ELR (cell line): ENCODE measurements around the gene TOB2.
"Not testable (repeated sequence)": the region's sequence is repeated elsewhere in the genome, so short reads cannot be mapped to it uniquely, and the experiment has no call there.

Experiments
- DNase-seq: peaks from one replicate; pipeline ENCODE4 v3.0.0-alpha.2; 2015; ENCODE audit warnings: low read depth

TOB2 gene

DNA sequence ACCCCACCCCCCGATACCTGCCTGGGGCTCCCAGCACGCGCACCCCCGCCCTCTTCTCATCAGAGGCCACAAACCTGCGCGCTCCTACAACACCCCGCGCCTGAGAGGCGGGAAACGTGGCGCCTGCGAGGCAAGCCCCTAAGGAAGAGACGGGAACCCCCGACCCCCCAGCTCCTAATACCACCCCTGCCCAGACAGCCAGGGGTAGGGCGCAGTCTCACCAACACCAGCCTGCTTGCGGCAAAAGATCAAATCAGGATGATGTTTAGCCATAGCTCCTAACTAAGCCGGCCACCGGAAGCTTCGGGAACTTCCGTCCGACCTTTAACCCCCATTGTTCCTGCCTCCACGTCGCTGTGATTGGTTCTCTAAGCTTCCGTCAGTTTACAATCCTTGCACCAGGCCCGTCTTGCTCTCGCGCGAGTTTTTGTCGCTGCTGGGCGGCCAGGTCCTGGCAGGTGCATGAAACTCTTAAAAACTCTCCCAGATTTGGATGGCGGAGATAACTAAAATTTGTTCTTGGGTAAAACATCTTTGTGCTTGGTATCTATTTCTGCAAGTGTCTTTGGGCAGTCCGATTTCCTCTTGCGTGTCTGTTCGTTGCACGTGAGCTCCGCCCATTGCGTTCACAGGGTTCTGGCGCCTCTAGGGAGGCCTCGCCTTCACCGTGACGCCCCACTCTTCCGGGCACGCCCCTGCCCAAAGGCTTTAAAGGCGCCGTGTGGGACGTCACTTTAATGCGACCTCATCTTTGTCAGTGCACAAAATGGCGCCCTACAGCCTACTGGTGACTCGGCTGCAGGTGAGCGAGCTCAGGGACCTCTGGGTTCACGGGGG, 22.0 kb upstream of the TOB2 start, which contains the start of the genes ACO2 and PHF5A:
TSS of gene ACO2 (plus strand) at position 737 of the 837 bp plus-strand sequence. CDS start at position 767, 30 bp downstream.
TSS of gene PHF5A (minus strand) at position 312 of the 837 bp plus-strand sequence. CDS start at position 273, 39 bp downstream.
- peak; percentile 99 for DNase-seq

DNA sequence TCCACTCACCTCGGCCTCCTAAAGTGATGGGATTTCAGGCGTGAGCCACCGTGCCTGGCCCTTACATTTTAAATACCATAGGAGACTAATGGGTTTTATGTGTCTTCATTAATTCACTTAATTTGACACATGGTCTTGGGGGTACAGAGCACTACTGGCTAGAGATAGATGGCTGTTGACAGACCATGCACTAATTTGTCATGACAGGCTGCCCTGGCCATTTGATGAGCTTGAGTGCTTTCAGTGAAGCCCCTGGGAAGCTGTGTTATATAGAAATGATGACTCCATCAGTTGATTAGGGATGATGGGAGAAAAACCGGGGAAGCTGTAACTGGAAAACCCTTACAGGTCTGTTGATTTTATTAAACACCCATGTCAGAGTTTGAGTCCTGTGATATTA, 15.3 kb upstream of the TOB2 start:
- no peak for DNase-seq

DNA sequence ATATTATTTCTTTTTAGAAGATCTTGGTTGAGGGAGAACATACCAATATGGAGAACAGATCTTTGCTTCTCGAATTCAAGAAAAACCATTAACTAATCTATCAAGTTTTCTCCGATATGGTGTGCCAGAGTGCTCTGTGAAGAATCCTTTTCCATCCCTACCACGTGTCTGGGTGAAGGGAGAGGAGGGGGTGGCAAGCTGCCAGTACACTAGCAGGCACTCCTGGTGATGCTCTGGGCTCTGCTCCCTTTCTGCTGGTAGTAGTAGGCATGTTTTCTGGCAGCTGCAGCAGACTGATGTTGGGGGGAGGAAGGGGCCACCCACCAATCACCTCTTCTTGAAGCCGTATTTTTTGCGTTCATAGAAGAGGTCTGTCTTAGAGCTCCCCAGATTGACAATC, 13.5 kb upstream of the TOB2 start:
- DNase-seq: not testable (repeated sequence)

DNA sequence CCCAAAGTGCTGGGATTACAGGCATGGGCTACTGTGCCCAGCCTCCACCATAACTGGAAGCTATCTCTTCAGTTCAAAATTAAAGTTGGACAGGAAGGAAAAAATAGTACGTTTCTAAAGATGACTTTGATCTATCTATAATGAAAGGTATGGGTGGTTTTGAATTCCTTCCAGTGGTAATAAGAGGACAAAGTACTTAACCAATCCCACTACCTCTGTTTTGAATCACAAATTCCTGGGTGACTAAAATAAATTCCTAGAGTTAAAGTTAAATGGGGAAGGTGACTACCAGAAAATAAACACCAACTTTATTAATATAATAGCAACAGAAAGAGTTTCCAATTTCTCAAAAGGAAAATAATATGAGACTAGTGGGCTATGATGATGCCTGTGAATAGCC, 12.8 kb upstream of the TOB2 start:
- DNase-seq: no peak

DNA sequence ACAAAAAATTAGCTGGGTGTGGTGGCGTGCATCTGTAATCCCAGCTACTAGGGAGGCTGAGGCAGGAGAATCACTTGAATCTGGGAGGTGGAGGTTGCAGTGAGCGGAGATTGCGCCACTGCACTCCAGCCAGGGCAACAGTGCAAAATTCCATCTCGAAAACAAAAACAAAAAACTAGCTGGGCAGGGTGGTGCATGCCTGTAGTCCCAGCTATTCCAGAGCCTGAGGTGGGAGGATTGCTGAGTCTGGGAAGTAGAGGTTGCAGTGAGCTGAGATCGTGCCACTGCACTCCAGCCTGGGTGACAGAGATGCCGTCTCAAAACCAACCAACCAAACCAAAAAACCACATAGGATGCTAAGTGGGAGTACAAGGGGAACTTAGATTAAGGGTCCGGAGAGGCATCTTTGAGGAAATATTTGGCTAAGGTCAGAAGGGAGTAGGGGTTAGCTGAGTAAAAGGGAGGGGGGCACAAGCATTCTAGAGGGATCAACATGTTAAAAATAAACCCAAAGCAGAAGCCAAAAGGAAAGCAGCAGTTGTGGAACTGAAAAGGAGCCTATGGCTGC, 11.6 kb upstream of the TOB2 start:
- DNase-seq: no peak

DNA sequence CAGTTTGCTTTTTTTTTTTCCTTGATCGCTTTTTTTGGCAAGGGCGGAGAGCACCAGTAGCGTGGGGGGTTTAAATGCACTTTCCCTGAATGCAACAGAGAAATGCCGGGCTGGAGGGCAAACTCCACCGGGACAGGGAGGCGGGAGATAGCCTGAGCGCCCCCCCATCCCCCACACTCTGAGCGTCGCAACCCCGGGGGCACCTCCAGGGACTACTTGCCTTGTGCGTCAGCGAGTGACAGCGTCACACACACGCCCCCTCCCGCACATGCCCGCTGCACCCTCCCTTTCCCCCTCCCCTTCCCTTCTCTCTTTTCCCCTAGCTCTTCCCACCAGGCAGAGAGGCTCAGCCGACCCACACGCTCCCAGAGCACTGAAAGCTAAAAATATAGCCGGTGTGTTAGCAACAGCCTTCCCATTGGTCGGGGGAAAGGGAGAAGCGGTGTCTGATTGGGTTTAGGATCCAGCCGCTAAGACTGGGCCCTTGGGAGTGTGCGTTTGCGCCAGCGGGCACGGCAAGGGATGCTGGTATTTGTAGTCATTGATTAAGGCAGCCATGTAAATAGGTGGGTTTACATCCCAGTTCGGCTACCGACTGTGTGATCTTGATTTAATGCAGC, 1.7 kb upstream of the TOB2 start:
- peak; percentile 99 for DNase-seq

DNA sequence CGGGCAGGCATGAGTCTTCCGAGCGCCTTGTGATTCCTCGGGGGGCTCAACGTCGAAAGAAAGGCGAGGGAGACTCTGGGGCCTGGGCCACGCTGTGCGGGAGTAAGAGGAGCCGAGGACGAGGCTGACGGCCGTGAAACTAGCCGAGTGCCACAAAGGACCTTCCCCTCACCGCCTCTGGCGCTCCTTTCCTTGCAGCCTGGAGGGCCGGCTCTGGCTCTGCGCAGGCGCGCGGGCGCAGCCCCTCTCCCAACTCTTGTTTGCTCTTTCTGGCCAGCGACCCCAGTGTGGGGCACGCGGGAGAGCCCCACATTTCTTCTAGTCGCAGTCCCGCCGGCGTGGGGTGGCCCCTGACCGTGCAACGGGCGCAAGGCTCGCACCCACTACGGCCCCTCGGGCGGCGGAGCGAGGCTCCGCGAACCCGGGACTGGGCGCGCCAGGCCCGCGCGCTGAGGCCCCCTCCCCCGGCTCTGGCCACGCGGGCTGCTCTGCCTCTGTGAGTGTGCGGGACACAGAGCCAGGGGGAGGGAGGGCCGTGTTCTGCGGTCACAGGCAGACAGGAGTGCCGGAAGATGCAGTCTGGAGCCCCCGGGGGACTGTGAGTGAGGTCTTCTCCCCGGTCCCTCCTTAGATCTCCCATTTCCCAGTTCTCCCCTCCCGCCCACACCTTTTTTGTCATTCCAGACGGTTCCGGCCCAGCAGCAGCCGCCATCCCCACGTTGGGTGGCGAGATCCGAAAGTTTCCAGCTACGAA, 1.0 kb upstream of the TOB2 start:
- DNase-seq: peak; percentile 77

DNA sequence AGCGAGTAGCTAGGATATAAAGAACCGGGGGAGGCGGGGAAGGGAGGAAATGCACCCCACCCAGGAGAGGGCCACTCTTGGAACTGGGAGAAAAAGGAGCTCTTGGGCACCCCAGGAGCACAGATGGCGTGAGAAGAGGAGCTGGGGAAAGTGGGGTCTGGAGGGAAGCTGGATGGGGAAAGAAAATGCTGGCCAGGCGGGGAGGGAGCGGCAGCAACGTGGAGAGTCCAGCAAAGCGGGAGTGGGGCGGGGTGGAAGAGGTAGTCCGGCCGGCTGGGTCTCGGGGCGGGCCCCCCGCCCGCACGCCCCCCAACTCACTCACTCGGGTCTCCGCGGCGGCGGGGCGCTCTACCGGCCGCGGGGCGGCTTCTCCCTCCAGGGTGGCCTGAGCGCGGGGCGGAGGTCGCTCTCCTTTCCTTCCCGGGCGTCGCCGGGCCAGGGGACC, 522 bp downstream of the TOB2 start:
- peak; percentile 43 for DNase-seq

DNA sequence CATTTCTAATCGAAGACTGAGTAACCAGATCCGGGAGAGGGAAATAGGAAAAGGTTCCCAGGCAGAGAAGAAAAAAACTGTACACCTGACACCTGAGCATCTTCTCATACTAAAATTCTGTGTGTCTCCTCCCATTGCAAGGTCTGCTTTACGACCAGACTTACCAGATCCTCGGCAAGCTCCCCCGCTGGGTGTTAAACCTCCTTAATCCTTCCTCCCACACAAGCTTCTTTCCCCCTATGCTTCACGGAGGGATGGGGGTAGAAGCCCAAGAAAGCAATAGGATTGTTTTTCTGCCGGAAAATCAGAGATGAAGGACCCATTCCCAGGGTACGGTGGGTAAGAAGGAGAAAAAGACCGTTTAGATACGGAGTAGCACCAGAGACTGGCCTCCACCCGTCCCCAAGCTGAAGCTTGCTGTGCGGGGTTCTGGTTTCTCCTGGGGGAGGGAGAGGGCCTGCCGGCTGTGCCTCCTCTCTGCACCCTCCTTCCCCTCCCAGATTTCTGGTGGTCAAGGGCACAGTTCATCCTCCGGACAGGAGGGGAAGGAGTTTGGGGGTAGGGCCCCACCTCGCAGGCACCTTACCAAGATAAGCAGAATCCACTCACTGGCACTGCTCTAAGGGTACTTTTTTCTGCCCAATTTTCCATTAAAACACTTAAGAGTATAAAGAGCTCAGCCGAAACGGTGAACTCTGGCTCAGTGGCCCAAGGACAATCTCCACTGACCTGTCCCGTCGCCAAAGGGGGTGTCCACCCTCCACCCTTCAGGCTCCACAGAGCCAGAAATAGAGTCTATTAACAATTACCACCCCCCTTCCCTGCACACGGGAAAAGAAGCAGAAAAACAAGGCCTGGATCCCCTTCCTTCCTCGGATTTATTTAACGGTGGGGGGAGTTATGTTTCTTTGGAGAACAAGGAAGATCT, 1.2 kb downstream of the TOB2 start:
- peak; percentile 30 for DNase-seq

DNA sequence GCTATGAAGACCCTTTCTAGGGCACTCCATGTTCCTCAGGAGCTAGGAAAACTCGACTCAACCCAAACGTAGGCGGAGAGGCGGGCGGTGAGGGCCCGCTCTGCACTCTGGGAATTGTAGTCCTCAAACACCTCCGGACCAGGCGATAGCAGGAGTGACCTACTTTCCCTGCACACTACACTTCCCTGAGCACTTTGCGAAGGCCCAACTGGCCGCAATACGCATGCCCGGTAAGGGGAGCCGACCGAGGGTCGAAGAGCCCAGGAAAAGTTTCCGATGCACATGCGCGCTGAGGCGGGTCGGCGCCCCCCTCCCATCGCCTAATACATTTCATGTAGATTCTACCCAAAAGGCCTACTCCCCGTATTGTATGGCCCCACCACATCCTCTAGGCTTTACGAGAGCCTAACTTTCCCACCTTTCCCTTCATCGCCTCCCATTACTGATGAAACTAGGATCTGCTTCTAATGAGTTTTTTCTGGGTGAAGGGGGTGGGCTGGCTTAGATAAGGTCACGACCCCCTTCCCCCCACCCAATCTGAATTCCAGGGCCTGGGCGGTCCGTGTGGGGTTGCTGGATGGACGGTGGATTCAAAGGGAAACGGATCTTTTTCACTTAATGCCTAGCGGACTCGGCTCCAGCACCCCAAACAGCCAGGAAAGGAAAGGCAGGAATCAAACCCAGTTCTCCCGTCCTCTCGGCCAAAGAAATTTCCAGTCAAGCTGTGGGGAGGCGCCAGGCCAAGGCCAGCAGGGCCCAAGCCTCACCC, 2.1 kb downstream of the TOB2 start:
- peak; percentile 97 for DNase-seq

DNA sequence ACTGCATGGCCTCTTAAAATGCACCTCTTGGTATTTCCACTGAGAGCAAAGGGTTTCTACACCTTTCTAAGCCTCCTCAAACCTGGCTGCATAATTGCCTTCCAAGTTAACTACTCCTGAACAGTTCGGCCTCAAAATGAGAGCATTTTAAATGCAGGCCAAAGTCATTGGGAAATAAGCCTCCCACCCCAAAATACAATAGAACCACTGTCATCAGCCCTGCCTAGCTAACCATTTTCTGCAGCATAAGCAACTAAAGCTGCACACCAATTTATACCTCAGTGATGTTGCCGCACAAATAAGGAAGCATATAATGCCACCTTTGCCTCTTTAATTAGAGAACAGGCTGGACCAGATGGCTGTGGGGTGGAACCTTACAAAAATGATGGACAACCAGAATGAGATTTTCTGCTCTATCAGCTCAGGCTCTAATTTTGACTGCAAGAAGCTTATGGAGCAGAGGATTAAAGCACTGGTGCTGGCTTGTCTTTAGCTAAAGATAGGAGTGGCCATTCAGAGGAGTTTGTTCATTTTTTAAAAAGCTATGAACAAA, 4.3 kb downstream of the TOB2 start:
- DNase-seq: no peak

DNA sequence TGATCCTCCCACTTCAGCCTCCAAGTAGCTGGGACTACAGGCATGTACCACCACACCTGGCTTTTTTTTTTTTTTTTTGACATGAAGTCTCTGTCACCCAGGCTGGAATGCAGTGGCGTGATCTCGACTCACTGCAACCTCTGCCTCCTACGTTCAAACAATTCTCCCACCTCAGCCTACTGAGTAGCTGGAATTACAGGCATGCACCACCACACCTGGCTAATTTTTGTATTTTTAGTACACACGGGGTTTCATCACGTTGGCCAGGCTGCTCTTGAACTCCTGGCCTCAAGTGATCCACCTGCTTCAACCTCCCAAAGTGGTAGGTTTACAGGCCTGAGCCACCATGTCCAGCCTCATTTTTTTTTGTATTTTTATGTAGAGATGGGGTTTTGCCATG, 6.1 kb downstream of the TOB2 start:
- DNase-seq: not testable (repeated sequence)

DNA sequence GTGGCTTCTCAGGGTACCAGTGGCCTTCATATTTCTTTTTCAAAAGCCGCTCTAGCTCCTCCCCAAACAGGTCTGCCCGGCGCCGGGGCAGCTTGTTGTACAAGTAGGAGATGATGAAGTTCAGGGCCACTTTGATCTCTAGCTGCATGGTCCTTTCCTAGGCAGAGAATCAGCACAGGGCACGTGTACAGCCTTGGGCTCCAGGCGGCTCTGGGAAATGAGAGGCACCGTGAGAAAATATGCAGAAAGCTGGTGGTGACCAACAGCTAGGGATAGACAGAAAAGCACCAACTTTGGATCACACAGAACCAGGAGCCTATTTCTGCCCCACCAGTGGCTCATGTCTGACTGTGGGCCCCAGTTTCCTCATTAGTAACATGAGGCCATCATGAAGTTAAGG, 9.4 kb downstream of the TOB2 start:
- DNase-seq: no peak

DNA sequence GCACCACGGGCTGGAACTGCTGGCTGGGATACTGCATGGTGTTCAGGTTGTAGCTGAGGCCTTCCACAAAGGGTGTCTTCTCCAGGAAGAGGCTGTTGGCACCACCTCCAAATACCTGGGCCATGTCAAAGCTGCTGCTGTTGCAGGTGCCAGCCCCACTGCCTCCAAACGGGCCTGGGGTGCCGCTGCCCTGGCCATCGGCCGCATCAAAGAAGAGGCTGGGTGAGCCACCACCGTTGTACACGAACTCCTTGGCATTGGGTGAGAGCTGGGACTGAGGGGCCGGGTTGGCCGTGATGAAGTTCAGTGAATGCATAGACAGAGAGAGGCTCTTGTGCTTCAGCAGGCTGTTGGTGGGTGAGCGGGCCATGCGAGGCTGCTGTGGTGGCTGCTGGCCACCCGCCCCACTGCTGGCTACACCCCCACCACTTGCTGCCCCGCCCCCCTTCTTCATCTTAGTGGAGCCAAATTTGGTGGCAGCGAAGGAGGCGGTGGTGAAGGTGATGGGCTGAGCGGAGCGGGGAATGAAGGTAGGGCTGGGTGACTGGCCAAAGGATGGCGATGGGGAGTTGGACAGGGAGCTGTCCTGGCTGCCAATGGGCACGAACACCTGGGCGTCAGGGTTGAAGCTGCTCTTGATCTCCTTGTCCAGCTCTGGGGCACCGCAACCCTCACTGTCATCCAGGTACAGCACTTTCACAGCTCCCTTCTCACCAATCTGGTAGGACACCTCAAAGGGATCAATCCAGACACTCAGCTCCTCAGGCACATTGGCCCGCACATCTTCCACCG, 10.1 kb downstream of the TOB2 start:
- DNase-seq: no peak

DNA sequence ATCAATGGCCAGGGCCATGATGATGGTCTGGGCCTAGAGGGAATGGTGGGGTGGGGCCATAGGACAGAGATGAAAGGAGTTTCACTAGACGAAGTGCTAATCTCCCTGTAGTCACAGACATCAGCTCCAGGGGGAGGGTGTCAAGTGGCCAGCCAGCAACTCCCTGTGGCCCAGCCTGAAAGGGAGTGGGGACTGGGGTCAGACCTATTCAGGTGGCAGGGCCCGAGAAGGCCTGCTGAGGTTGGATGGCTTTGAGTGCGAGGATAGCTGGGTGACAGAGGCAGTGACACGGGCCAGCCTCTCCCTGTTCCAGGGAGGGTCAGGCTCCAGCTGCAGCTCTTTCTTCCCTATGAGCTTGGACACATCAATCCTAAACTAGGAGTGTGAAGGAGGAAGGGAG, 11.0 kb downstream of the TOB2 start:
- DNase-seq: no peak

DNA sequence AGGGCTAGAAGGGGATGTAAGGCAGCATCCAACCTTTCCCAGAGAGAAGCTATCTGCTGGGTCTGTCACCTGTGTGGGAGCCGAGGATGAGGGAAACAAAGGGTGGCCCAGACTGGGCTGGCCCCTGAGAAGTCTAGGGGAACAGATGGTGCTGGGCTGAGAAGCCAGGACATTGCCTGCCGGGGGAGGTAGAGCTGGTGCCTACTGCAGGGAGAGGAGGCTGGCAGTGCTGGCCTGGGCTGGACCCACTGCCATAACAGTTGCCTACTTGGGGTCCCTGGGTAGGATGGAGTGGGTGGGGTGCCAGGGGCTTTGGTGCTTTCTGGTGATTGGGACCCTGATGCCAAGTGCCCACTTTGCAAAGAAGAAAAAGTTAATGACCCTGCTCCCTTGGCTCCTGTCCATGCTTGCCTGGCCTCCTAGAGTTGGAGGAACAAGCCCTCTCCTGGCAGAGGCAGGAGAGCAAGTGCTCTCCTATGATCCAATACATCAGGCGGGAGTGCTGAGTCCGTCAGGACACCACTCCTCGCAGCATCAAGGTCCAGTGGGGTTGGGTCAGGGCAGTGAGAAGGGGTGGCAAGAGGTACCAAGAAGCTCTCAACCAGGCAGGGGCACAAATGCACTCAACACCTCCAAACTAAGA, 12.1 kb downstream of the TOB2 start:
- not testable (repeated sequence) for DNase-seq

DNA sequence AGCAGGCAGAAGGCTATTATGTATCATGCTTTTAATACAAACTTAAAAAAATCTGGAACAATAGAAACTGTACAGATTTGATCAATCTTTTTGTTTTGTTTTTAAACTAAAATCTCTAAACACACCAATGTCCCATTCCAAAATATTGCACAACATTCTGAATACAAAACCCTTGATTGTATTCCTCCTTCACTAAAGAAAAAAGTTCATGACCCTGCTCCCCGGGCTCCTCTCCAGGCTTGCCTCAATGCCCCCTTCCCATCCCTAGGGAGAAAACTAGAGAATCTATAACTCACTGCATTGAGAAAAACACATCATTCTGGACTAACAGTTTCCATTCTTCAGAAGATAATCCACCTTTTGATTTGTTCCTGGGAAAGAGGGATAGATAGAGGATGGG, 13.1 kb downstream of the TOB2 start:
- DNase-seq: not testable (repeated sequence)

DNA sequence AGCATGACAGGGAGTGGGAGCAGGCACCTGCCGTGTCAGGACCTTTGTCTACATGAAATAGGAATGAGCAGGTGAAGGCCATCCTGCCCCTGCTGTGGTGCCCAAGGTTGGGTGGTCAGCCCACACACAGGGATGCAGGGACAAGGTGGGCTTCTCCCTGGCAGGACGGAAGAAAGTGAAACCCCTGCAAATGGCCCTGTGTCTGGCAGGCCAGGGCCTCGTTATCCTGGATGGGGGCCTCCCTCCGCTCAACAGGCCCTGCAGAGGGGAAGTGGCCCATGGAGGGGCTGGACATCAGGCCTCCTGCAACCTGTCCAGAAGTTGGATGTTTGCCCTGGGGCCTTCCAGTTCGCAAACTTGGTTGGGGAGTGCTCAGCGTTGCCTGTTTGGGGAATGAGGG, 14.9 kb downstream of the TOB2 start:
- no peak for DNase-seq

DNA sequence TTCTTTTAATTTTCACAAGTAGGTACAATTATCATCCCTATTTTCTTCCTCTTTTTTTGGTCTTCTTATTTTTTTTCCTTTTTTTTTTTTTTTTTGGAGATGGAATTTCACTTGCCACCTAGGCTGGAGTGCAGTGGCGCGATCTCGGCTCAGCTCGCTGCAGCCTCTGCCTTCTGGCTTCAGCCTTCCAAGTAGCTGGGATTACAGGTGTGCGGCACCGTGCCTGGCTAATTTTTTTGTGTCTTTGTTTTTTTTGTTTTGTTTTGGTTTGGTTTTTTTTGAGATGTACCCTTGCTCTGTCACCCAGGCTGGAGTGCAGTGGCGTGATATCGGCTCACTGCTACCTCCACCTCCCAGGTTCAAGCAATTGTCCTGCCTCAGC, 16.7 kb downstream of the TOB2 start:
- DNase-seq: no peak
